Measurements from ENCODE around the gene ZNF358.

ZNF358 gene

DNA sequence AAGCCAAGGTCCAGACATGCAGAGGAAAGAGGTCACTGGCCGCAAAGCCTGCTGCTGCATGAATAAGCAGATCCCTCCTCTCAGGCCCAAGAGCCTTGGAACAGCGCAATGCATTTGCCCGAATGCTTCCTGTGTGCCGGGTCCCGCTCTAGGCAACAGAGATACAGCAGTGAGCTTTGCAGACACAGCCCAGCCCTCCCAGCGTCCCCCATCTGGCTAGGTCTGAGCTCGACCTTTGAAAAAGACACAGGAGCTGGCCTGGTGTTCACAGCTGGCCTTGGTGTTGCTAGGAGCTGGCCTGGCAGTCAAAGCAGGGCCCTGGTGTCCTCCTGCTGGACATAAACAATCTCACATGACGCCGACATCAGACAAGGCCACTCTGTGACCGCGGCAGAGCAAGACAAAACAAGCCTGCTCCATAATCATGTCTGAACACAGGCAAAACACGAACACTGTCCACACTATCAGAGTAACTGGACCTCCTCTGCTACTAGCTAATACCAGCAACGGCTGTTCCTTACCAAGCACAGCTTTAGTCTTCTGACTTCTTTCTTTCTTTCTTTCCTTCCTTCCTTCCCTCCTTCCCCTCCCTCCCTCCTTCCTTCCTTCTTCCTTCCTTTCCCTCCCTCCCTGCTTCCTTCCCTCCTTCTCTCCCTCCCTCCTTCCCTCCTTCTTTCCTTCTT lies 21.3 kb upstream of the ZNF358 start:
- H3K27me3 ChIP-seq (ENCODE audit: control insufficient read depth in 1 of 2, insufficient read depth in 2 of 2, low read length in 2 of 2) = no peaks in the 10 kb centered on the region
- no peaks in the 10 kb centered on the region for H3K4me1 ChIP-seq (ENCODE audit: insufficient read depth, low read length)
- no peak overlapping the region for H3K27ac ChIP-seq (ENCODE audit: low read depth, low read length)
- H3K36me3 ChIP-seq (ENCODE audit: insufficient read depth, low read length) = no peaks in the 10 kb centered on the region
- no peaks in the 10 kb centered on the region for H3K9me3 ChIP-seq (ENCODE audit: low read length)
- H3K4me3 ChIP-seq (ENCODE audit: low read depth in 1 of 2, low read length in 2 of 2) = no peak overlapping the region
- H3K9ac ChIP-seq (ENCODE audit: low read length) = no peak overlapping the region

GRCh38 chr19:7497292-7497691 lies 18.6 kb upstream of the ZNF358 start:
- peaks cover 2 to 11% of the 10 kb centered on the region in 2 donors for H3K27me3 ChIP-seq (ENCODE audit: control insufficient read depth in 1 of 2, insufficient read depth in 2 of 2, low read length in 2 of 2)
- no peaks in the 10 kb centered on the region for H3K9me3 ChIP-seq (ENCODE audit: low read length)

GRCh38 chr19:7500811-7501450 lies 15.0 kb upstream of the ZNF358 start:
- H3K36me3 ChIP-seq (ENCODE audit: insufficient read depth, low read length) = no peaks in the 10 kb centered on the region
- H3K4me3 ChIP-seq (ENCODE audit: low read depth in 1 of 2, low read length in 2 of 2) = peak overlapping the region; percentile 14 to 48
- no peak overlapping the region for H3K9ac ChIP-seq (ENCODE audit: low read length)
- no peaks in the 10 kb centered on the region for H3K9me3 ChIP-seq (ENCODE audit: low read length)
- H3K27ac ChIP-seq (ENCODE audit: low read depth, low read length) = no peak overlapping the region
- H3K27me3 ChIP-seq (ENCODE audit: control insufficient read depth in 1 of 2, insufficient read depth in 2 of 2, low read length in 2 of 2) = peaks cover 6 to 33% of the 10 kb centered on the region in 2 donors
- peaks cover 5% of the 10 kb centered on the region for H3K4me1 ChIP-seq (ENCODE audit: insufficient read depth, low read length)

More at GRCh38 chr19:7497292-7497691, 18.6 kb upstream of the ZNF358 start:
- H3K4me3 ChIP-seq (ENCODE audit: low read depth in 1 of 2, low read length in 2 of 2) = no peak overlapping the region
- no peaks in the 10 kb centered on the region for H3K4me1 ChIP-seq (ENCODE audit: insufficient read depth, low read length)
- no peak overlapping the region for H3K27ac ChIP-seq (ENCODE audit: low read depth, low read length)
- no peak overlapping the region for H3K9ac ChIP-seq (ENCODE audit: low read length)
- H3K36me3 ChIP-seq (ENCODE audit: insufficient read depth, low read length) = no peaks in the 10 kb centered on the region

DNA sequence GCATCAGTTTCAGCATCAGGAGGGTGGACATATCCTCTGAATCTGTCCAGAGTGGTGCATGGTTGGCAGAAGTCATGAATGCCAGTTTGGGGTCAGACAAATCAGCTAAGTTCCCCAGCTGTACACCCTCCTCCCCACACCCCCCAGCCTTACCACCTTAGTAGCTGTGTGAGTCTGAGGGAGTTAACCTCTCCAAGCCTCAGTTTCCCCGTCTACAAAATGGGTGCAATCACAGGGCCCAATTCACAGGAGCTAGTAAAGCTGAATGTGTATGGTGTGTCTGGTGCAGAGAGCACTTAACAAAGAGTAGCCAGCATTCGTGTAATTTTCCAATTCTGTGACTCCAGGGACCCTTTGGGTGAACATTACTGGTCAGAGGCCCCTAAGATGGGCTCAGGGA lies 13.4 kb upstream of the ZNF358 start:
- Histone ChIP-seq H3K27me3 (ENCODE audit: control insufficient read depth in 1 of 2, insufficient read depth in 2 of 2, low read length in 2 of 2) (peaks cover 6 to 38% of the 10 kb centered on the region in 2 donors), H3K4me1 (ENCODE audit: insufficient read depth, low read length) (peaks cover 5% of the 10 kb centered on the region), H3K36me3 (ENCODE audit: insufficient read depth, low read length) (no peaks in the 10 kb centered on the region), H3K9ac (ENCODE audit: low read length) (no peak overlapping the region), H3K4me3 (ENCODE audit: low read depth in 1 of 2, low read length in 2 of 2) (no peak overlapping the region), H3K9me3 (ENCODE audit: low read length) (no peaks in the 10 kb centered on the region), H3K27ac (ENCODE audit: low read depth, low read length) (no peak overlapping the region)

DNA sequence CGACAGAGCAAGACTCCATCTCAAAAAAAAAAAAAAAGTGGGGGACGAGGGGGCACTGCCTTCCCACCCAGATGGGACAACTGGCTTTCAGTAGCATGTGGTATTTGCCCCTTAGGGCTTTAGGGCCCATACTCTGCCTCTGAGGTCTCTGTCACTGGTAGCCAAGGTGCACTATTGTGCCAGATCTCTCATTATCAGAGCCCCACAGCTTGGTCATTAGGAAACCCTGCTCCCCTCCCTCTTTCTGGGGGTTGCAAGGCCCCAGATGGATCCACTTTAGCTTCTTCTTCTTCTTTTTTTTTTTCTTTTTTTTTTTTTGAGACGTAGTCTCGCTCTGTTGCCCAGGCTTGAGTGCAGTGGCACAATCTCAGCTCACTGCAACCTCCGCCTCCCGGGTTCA lies 11.2 kb upstream of the ZNF358 start:
- Histone ChIP-seq H3K4me1 (ENCODE audit: insufficient read depth, low read length) (peaks cover 5% of the 10 kb centered on the region), H3K9ac (ENCODE audit: low read length) (no peak overlapping the region), H3K27me3 (ENCODE audit: control insufficient read depth in 1 of 2, insufficient read depth in 2 of 2, low read length in 2 of 2) (peaks cover 6 to 38% of the 10 kb centered on the region in 2 donors), H3K9me3 (ENCODE audit: low read length) (no peaks in the 10 kb centered on the region), H3K4me3 (ENCODE audit: low read depth in 1 of 2, low read length in 2 of 2) (no peak overlapping the region), H3K27ac (ENCODE audit: low read depth, low read length) (no peak overlapping the region), H3K36me3 (ENCODE audit: insufficient read depth, low read length) (no peaks in the 10 kb centered on the region)

DNA sequence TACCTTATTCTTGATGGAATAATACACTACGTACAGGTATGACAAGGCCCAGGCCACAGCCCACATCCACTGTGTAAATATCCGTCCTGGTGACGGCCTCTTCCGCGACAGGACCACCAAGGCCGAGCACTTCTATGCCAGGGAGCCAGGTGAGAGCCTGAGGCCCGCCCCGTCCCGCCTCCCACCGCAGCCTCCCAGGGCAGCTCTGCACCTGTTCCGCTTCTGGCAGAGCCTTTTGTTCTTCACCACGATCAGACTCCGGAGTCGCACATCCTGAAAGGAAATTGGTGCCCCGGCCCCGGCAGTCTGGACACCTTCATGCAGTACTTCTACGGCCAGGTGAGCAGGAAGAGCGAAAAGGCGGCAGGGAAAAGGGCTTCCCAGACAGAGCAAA lies 10.6 kb upstream of the ZNF358 start:
- no peaks in the 10 kb centered on the region for H3K9me3 ChIP-seq (ENCODE audit: low read length)
- no peak overlapping the region for H3K27ac ChIP-seq (ENCODE audit: low read depth, low read length)
- peaks cover 5% of the 10 kb centered on the region for H3K4me1 ChIP-seq (ENCODE audit: insufficient read depth, low read length)
- no peak overlapping the region for H3K4me3 ChIP-seq (ENCODE audit: low read depth in 1 of 2, low read length in 2 of 2)
- H3K27me3 ChIP-seq (ENCODE audit: control insufficient read depth in 1 of 2, insufficient read depth in 2 of 2, low read length in 2 of 2) = peaks cover 6 to 38% of the 10 kb centered on the region in 2 donors
- no peak overlapping the region for H3K9ac ChIP-seq (ENCODE audit: low read length)
- H3K36me3 ChIP-seq (ENCODE audit: insufficient read depth, low read length) = no peaks in the 10 kb centered on the region

DNA sequence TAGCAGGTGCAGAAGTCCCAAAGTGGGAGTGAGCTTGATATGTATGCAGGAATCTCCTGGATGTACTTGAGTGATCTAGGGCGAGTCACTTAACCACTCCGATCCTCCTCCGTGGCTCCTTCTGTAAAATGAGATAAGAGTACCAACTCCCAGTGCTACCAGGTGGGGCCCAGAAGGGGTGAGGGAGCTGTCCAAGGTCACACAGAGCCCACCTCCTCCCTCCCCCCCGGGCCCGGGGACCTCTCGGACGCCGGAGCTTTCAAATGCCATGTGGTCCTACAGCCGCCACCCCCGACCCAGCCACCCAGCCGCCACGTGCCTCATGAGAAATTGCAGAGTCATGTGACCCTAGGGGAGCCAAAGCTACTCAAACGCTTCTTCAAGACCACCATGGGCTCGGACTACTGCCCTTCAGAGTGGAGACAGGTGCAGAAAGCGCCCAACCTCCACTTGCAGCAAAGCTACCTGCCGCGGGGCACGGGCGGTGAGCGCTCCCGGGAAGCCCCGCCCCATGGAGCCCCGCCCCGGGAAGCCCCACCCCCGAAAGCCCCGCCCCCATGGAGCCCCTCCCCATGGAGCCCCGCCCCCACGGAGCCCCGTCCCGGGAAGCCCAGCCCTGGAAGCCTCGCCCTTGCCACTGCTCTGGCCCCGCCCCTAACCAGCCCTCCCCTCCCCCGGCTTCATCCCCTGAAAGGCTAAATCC lies 10.1 kb upstream of the ZNF358 start:
- Histone ChIP-seq H3K4me1 (ENCODE audit: insufficient read depth, low read length) (peaks cover 5% of the 10 kb centered on the region), H3K27ac (ENCODE audit: low read depth, low read length) (no peak overlapping the region), H3K4me3 (ENCODE audit: low read depth in 1 of 2, low read length in 2 of 2) (no peak overlapping the region), H3K9ac (ENCODE audit: low read length) (no peak overlapping the region), H3K36me3 (ENCODE audit: insufficient read depth, low read length) (no peaks in the 10 kb centered on the region), H3K27me3 (ENCODE audit: control insufficient read depth in 1 of 2, insufficient read depth in 2 of 2, low read length in 2 of 2) (peaks cover 6 to 34% of the 10 kb centered on the region in 2 donors), H3K9me3 (ENCODE audit: low read length) (no peaks in the 10 kb centered on the region)

DNA sequence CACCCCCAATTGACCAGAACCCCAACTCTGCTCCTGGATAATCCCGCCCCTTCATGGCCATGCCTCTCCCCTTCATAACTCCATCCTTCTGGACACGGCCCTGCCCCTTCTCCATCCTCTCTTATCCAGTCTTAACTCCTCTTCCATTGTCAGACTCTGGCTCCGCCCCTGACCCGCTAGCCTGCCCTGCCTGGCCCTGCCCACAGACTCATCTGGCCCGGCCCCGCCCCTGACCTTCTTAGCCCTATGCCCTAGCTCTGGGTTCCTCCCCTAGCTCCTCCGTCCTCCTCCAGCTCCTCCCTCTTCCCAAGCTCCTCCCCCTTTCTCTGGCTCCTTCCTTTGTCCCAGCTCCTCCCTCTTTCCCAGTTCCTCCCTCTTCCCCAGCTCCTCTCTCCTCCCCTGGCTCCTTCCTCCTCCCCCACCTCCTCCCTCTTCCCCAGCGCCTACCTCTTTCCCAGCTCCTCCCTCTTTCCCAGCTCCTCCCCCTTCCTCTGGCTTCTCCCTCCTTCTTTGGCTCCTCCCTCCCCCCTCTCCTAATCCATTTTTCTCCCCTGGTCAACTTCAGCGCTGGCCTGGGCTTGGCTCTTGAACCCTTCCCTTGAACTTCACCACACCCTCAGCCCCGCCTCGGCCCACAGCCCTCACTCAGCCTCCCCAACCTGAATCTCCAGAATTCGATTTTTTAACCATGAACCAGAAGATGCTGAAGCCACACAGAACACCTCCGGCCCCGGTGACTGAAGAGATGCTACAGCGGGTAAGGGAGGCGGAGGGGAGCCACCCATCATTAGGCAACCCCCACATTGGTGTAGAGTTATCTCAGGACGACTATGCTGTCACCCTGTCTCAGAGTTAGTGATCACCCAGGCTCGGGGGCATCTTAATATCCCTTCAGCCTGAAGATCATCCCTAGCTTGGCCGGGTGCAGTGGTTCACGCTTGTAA lies 9.2 kb upstream of the ZNF358 start:
- H3K4me1 ChIP-seq (ENCODE audit: insufficient read depth, low read length) = peaks cover 5% of the 10 kb centered on the region
- peaks cover 6 to 28% of the 10 kb centered on the region in 2 donors for H3K27me3 ChIP-seq (ENCODE audit: control insufficient read depth in 1 of 2, insufficient read depth in 2 of 2, low read length in 2 of 2)
- no peak overlapping the region for H3K9ac ChIP-seq (ENCODE audit: low read length)
- H3K9me3 ChIP-seq (ENCODE audit: low read length) = no peaks in the 10 kb centered on the region
- H3K4me3 ChIP-seq (ENCODE audit: low read depth in 1 of 2, low read length in 2 of 2) = no peak overlapping the region
- no peaks in the 10 kb centered on the region for H3K36me3 ChIP-seq (ENCODE audit: insufficient read depth, low read length)
- no peak overlapping the region for H3K27ac ChIP-seq (ENCODE audit: low read depth, low read length)

GRCh38 chr19:7507884-7508283 lies 8.0 kb upstream of the ZNF358 start:
- peaks cover 0 to 27% of the 10 kb centered on the region in 2 donors for H3K27me3 ChIP-seq (ENCODE audit: control insufficient read depth in 1 of 2, insufficient read depth in 2 of 2, low read length in 2 of 2)
- no peak overlapping the region for H3K27ac ChIP-seq (ENCODE audit: low read depth, low read length)
- H3K36me3 ChIP-seq (ENCODE audit: insufficient read depth, low read length) = no peaks in the 10 kb centered on the region
- no peak overlapping the region for H3K4me3 ChIP-seq (ENCODE audit: low read depth in 1 of 2, low read length in 2 of 2)
- peaks cover 5% of the 10 kb centered on the region for H3K4me1 ChIP-seq (ENCODE audit: insufficient read depth, low read length)
- H3K9me3 ChIP-seq (ENCODE audit: low read length) = no peaks in the 10 kb centered on the region
- H3K9ac ChIP-seq (ENCODE audit: low read length) = no peak overlapping the region

DNA sequence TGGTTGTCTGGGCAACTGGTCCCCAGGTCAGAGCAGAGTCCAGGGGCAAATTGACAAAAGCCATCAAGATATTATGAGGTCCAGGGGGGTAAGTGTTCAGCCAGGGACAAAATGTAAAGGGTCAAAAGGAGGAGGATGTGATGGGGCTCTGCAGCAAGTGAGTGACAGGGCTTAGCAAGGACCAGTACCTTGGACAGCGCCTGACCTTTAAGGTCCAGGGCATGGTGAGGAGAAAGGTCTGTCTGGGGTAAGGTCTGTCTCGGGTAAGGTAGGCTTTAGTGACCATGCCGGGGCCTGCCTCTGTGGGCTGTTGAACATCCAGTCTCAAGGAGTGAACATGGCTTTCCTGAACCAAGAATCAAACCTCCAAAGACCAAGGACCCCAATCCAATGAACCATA lies 6.3 kb upstream of the ZNF358 start:
- peaks cover 5% of the 10 kb centered on the region for H3K4me1 ChIP-seq (ENCODE audit: insufficient read depth, low read length)
- H3K9ac ChIP-seq (ENCODE audit: low read length) = no peak overlapping the region
- no peak overlapping the region for H3K4me3 ChIP-seq (ENCODE audit: low read depth in 1 of 2, low read length in 2 of 2)
- H3K36me3 ChIP-seq (ENCODE audit: insufficient read depth, low read length) = no peaks in the 10 kb centered on the region
- H3K9me3 ChIP-seq (ENCODE audit: low read length) = no peaks in the 10 kb centered on the region
- no peak overlapping the region for H3K27ac ChIP-seq (ENCODE audit: low read depth, low read length)
- H3K27me3 ChIP-seq (ENCODE audit: control insufficient read depth in 1 of 2, insufficient read depth in 2 of 2, low read length in 2 of 2) = peaks cover 0 to 18% of the 10 kb centered on the region in 2 donors

GRCh38 chr19:7512400-7512851 lies 3.5 kb upstream of the ZNF358 start:
- no peaks in the 10 kb centered on the region for H3K9me3 ChIP-seq (ENCODE audit: low read length)
- H3K9ac ChIP-seq (ENCODE audit: low read length) = no peak overlapping the region
- H3K4me3 ChIP-seq (ENCODE audit: low read depth in 1 of 2, low read length in 2 of 2) = no peak overlapping the region
- no peaks in the 10 kb centered on the region for H3K36me3 ChIP-seq (ENCODE audit: insufficient read depth, low read length)
- H3K27ac ChIP-seq (ENCODE audit: low read depth, low read length) = no peak overlapping the region
- no peaks in the 10 kb centered on the region for H3K27me3 ChIP-seq (ENCODE audit: control insufficient read depth in 1 of 2, insufficient read depth in 2 of 2, low read length in 2 of 2)
- peaks cover 19% of the 10 kb centered on the region for H3K4me1 ChIP-seq (ENCODE audit: insufficient read depth, low read length)

All from muscle layer of colon (tissue), 2 donors.